ENCODE measurements around the gene NRDC.
A peak's percentile ranks its signal among the peaks of the same experiment; 100 is the strongest.
"Not testable (repeated sequence)": the region's sequence is repeated elsewhere in the genome, so short reads cannot be mapped to it uniquely, and the experiment has no call there.

Gene NRDC

DNA sequence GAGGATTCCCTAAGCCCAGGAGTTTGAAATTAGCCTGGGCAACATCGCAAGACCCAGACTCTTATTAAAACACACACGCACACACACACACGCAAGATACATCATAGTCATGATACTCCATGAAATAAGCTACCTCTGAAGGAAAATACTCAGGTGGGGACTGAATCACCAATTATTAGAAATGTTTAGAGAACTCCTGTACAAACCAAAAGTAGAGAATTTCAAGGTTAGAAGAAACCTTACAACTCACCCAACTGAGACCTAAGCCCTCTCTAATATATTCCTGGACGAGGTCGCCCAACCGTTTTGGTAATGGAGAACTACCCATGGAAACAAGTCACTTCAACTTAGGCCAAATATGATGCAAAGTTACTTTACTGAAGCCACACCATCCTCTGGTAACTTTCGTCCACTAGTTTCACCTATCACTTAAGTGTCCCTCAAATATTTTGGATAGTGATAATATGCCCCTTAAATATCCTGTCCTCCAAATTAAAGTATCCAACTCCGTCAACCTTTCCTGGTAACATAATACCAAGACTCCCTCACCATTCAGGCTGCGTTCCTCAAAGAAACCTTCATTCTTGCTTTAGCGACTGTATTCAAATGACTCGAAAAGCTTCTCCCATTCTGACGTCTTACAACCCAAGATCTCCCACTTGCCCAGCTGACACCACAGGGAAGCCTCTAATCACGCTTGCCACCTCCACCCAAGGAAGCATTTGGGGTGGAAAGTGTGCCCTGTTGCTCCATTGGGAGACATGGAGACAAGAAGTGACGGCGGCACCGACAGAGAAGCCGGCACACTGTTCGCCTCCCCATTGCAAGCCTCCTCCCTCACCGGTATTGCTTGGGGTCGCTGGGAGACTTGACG lies 856 bp downstream of the NRDC start:
- DNase-seq: peak; percentile 30

DNA sequence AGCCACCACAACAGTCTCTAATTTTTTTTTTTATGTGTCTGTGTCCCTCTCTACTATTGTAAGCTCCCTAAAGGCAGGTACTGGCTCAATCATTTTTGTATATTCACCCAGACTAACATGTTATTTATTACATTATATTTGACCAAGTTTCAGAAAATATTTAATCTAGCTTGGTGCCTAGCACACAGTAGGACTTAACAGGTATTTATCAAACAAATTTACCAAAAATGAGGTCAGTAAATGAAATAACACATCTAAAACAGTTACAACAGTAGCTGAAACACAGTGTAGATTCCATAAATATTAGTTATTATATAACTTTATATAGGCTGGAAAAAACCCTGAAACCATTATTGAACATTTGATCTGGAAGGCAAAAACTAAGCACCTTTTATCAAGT lies 2.7 kb downstream of the NRDC start:
- no peak for DNase-seq

DNA sequence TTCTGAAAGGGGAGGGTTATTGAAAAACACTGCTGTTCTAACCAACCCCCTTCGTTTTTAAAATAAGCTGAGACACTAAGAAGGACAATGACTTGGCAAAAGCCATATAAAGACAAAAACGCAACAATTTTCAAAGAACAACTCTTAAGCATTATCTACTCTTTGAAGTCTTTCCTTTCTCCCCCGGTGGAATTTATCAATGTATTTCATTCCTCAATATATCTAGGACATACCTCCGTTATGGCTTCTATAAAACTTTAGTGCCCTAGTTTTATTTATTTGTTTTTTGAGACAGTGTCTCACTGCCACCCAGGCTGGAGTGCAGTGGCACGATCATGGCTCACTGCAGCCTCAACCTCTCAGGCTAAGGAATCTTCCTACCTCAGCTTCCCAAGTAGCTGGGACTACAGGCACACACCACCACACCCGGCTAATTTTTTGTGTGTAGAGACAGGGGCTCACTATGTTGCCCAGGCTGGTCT lies 3.2 kb downstream of the NRDC start:
- no peak for DNase-seq

DNA sequence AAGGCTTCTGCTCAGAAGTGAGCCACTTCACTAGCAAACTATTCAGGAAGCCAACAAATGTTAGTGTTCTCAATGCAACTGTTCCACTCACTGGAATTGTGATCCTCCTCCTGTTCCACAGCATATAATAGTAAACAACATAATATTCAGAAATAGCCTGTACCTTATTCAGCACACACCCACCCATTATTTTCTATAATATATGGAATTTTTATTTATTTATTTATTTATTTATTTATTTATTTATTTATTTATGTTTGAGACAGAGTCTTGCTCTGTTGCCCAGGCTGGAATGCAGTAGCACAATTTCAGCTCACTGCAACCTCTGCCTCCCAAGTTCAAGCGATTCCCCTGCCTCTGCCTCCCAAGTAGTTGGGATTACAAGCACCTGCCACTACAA lies 5.3 kb downstream of the NRDC start:
- not testable (repeated sequence) for DNase-seq

DNA sequence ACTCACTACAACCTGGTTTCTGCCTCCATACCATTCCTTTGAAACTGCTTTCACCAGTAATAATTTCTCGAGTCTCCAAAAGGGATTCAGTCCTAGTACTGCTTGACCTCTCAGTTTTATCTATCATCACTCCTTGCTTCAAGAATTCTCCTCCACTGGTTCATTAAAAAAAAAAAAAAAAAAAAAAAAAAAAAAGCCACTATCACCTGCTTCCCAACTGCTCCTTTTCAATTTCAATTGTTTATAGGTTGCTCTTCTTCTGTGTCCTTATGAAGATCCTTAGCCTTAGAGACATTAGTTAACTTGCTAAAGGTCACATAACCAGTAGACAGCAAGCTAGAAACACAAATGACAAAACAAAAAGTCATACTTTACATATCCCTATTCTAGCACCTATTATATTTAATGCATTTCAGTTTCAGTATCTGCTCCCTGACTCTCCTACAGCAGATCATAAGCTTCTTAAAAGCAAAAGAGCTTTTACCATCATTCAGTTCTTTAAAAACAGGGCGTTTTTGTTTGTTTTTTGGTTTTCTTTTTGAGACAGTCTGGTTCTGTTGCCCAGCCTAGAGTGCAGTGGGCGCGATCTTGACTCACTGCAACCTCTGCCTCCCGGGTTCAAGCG lies 7.1 kb downstream of the NRDC start:
- DNase-seq: no peak

DNA sequence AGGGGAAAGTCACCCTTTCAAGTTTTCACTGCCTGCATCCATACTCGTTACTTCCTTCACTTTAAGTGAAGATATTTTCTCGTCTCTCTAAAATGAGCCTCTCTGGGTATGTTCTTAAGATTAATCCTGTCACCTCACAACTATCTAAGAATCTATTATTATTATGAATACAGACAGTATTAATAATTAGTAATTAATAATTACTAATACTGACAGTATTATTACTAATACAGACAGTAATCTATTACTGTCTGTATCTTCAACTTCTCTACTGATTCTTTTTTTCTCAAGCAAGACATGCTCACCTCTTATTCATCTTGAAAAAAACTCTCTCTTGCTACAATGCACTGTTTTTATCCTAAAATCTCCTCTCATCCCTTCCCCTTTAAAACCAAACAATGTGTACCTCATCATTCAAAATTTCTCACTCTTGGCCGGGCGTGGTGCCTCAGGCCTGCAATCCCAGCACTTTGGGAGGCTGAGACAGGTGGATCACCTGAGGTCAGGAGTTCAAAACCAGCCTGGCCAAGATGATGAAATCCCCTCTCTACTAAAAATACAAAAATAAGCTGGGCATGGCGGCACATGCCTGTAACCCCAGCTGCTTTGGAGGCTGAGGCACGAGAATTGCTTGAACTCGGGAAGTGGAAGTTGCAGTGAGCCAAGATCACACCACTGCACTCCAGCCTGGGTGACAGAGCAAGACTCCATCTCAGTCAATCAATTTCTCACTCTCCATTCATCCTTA lies 7.8 kb downstream of the NRDC start:
- no peak for DNase-seq

DNA sequence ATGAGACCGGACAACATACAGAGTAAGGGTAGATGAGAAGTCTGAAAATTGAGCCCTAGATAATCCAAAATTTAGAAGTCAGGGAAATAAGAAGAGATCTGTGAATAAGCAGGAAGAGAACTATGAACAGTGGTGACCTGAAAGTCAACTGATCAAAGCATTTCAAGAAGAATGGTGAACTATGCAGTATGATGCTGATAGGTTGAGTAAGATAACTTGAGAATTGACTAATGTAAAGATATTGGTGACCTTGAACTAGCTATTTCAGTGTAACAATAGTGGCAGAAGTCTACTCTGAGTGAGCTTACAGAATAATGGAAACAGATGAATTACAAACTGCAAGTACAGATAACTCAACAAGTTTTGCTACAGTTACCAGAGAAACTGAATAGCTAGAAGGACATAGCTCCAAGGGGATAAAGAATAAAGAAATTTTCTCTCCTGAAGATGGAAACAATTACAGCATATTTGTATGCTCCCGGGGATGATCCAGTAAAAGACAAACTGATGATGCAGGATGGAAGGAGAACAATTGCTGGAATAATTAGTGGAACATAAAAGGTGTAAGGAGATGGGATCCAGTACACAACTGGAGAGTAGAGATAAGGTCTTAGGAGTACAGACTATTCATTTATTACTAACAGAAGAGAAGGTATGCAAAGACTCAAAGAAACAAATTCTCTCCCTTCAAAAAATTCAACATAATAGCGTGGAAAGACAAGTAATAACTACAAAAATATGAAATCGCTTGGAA lies 10.9 kb downstream of the NRDC start:
- DNase-seq: no peak

DNA sequence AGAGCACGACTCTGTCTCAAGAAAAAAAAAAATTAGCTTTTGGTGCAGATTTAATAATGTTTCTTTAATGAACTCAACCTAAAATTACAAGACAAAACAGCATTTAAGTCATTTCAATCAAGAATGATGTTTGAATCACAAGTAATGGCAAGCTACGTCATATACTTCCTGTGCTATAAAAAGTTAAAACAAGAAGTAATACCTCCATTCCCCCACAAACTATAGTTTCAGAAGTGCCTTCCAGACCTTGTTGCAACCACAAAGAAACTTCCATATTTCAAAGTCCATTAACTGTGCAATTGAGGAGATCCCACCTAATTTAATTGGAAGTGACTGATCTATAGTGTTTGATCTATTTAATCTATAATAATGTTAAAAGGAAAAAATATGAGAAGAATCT lies 15.1 kb downstream of the NRDC start:
- no peak for DNase-seq

DNA sequence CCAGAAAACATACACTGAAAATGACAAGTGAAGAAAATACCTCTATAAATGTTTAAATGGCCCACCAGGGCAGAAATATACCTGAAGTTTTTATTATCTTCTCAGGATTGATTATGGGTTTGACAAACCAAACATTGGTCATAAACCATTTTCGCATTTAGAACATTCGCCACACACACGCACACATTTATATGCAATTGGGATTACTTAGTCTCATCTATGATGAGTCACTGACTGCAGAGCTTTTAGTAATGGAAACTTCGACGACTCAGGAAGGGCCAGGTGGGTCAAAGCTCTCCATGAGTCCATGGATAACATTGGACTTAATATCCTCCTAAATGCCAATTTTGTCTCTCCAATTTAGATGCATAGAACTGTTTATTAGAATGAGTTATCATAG lies 16.9 kb downstream of the NRDC start:
- no peak for DNase-seq

DNA sequence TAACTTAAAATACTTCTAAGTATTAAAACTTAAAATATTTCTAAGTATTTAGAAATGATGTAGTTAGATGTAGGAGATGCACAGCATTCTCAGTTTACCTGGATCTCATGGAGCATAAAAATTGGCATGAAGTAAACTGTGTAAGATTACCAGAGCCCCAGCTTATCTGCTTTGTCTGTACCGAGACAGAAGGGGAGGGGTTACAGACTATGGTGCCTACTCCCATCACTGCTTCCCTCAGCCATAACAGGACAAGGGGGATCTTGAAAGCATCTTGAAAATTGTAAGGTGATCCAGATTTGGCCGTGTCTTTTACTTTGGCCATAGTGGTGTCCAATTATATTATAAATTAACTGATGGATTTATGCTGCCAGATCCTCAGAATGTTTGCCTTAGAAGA lies 18.8 kb downstream of the NRDC start:
- DNase-seq: no peak

DNA sequence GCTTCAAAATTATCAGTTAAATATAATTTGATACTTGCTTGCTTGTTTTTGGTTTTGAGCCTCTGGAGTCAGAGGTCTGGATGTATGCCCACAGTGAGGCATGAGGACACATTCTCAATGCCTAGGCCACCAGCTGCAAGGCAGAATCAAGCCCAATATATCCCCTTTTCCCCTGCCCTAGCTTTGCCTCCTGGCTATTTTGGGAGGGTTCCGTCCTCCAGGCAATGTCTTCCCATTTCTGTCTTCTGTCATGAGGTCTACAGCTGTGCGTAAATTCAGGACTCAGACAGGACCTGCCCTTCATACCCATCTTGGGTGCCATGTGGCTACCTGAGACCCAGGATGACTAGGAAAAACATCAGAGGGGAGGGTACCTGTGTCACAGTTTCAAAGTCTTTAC lies 19.2 kb downstream of the NRDC start:
- no peak for DNase-seq

DNA sequence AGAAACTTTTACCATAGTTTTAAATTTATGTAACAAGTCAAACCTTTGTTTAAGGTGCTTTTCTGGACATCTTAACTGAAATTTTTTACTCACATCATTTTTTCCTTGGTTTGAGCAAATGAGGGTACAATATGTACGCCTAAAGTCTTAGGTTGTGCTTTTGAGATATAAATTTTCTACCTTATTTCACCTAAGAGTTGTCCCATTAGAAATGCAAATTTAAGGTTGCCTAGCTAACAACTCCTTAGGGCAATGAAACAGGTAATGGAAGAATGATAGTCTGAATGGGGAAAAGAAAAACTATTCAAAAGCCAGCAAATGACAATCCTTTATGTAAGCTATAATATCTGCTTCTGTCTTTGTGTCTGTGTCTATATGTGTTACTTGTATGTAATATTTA lies 19.6 kb downstream of the NRDC start:
- no peak for DNase-seq

DNA sequence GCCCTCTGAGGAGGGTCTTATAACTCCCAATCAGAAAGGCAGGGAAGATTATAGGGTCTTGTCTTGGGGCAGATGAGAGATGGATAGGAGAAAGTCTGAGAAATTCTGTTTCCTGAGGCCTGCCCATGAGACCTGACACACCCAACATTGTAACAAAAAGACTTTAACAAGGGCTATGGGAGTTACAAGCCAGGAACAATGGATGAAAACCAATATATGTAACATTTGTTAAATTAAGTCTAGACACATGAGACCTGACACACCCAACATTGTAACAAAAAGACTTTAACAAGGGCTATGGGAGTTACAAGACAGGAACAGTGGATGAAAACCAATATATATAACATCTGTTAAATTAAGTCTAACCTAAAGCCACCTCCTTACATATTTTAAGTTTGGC lies 21.8 kb downstream of the NRDC start:
- no peak for DNase-seq

DNA sequence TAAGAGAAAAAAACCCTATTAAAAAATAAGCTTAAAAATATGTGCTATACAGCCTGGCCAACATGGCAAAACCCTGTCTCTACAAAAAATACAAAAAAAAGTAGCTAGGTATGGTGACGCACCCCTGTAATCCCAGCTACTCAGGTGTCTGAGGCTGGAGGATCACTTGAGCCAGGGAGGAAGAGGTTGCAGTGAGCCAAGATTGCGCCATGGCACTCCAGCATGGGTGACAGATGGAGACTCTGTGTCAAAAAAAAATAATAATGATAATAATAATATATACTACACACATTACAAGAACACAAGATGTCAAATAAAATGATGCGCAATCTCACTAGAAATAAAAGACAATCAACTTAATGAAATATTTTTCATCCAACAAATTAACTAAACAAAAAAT lies 22.9 kb downstream of the NRDC start:
- no peak for DNase-seq

DNA sequence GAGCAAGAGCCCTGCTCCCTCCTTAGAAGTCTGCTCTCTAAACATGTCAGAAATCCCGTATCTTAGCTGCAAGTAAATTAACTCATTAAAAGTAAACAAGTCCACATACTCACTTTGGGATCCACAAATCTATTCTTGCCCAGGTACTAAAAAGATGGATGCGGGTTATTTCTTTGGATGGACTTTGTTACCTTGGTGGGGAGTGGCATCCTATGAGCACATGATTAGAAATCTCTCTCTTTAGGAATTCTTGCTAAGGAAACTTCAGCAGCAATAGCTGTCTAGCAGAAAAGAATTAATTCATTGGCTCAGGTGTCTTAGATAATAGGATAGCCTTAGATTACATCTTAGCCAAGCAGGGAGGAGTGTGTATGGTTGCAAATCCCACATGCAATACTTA lies 25.2 kb downstream of the NRDC start:
- DNase-seq: no peak

DNA sequence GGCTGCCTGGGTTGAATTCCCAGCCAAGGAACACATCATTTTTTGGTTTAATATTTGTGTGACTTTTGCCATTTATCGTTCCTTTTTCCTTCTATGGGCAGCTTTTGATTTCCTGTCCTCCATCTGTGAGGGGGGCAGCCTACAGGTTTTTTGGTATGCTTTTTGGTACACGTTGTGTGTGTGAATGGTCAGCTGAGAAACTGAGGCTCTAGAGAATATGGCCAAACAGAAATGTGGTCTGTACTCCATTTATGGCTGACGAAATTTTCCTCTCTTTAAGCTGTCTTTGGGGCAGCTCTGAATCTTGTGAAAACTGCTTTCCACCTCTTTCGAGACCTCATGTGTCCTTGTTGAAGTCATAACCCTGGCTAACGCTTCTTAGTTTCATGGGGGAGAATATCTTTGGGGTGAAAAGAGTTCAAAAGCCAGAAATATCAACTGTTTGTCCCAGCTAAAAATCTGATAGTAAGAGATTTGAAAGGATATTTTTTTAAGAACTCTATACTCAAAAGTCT lies 26.6 kb downstream of the NRDC start:
- DNase-seq: no peak

DNA sequence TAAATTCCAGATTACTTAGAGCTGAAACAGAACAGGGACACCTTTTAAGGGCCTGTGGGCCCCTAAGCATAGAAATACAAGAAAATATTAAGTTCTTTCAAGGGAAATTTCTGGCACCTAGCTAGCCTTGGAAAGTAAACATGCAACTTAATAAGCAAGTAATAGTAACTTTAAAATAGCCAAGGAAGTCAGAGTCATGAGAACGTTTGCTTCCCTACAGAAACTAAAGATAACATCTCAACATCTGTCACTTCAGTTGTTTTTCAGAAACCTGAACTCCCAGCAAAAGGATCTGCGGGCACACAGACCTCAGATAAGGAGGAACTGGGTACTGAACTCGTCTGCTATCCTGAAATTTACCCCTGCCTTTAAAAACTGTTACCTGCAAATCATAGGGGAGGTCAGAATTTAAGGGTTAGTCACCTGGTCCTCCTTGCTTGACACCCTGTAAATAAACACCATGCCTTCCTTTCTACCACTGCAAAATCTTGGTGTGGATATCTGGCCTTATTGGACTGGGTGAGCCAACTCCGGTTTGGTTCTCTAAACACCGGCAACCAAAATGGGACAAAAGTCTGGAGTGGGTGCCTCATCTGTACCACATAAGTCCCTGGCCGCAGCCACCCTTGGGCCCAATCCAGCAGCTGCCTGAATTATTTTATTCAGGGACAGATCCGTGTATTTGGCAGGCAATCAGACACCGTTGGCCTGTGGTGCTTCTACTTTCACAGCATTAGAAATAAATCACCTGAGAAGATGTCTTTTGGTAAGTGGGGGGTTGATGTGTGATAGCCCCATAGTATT lies 27.9 kb downstream of the NRDC start:
- no peak for DNase-seq

DNA sequence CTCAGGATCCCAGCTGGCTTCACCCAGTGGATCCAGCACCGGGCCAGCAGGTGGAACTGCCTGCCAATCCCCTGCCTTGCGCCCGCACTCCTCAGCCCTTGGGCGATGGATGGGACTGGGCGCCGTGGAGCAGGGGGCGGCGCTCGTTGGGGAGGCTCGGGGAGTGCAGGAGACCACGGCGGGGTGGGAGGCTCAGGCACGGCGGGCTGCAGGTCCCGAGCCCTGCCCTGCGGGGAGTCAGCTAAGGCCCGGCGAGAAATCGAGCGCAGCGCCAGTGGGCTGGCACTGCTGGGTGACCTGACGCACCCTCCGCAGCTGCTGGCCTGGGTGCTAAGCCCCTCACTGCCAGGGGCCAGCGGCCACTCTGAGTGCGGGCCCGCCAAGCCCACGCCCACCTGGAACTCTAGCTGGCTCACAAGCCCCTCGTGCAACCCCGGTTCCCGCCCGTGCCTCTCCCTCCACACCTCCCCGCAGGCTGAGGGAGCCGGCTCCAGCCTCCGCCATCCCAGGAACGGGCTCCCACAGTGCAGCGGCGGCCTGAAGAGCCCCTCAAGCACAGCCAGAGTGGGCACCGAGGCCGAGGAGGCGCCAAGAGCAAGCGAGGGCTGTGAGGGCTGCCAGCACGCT lies 31.1 kb downstream of the NRDC start:
- DNase-seq: no peak

DNA sequence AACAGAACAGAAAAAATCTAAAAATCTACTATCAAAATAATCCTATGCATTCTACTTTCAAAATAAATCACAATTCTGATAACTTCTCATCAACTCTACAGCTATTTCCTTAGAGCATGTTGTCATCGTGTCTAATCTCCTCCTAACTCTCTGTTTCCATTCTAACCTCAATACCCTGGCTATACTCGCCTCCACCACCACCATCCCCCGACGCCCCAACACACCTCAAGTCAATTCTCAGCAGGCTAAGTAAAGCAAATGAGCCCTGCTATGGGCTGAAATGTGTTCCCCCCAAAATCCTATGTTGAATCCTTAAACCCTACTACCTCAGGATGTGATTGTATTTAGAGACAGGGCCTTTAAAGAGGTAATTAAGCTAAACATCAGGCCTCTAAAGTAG lies 34.6 kb downstream of the NRDC start:
- no peak for DNase-seq

DNA sequence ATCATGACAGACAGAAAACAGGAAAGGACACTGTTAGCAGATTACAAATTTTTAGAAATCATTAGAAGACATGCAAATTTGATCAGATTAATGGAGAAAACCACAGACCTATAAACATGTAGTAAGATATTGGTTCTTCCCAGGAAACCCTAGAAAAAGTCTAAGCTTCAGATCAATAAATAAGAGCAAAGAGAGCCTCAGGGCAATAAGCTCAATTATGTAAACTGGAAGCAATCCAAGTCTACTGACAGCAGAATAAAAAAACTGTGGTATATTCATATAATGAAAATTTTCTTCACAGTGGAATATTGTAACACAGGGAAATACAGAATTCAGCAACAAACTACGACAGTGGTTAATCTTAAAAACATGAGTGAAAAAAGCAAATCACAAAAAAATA lies 36.3 kb downstream of the NRDC start:
- no peak for DNase-seq

DNA sequence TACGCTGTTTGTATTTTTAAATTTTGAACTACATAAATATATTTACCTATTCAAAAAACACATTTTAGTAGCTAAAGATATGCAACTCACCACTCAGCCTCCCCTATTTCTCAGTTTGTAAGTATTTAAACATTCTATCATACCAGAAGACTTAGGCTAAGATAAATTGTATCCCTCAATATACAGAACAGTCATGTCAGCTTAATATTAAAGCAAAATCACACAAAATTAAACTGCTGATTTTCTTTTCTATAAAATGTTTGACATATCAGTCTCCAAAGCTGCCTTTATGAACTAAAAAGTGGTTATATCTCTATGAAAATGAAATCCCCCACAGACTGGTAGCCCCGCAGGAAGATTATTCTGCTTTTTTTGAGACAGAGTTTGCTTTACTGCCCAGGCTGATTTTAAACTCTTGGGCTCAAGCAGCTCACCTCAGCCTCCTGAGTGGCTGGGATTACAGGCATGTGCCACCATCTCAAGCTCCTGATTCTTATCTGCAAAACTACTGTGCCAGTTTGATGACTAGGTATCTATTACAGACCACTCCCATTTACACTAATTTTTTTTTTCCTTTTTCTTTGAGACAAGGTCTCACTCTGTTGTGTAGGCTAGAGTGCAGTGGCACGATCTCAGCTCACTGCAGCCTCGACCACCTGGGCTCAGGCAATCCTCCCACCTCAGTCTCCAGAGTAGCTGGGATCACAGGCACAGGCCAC lies 37.6 kb downstream of the NRDC start:
- DNase-seq: no peak
